KOPT-K1 (cell line): ENCODE data around the gene KRR1.
A peak's percentile ranks its signal among the peaks of the same experiment; 100 is the strongest.
"Not testable (repeated sequence)": the region's sequence is repeated elsewhere in the genome, so short reads cannot be mapped to it uniquely, and the experiment has no call there.

Experiments used
- H3K27ac ChIP-seq: fragments of 200-600 bp; sonication (generic); 2 replicates; pipeline ENCODE4 v1.5.1; 2016; ENCODE audit warnings: antibody characterized with exemption, mild to moderate bottlenecking, low read depth, low read length; ENCODE audit not compliant: poor library complexity, severe bottlenecking
- H3K36me3 ChIP-seq: fragments of 200-600 bp; sonication (generic); 2 replicates; pipeline ENCODE4 v1.5.1; 2017; ENCODE audit warnings: antibody characterized with exemption, mild to moderate bottlenecking, low read length, moderate library complexity; ENCODE audit not compliant: insufficient read depth
- H3K9me3 ChIP-seq: fragments of 200-600 bp; sonication (generic); 2 replicates; pipeline ENCODE4 v1.5.1; 2017; ENCODE audit warnings: antibody characterized with exemption, low read length, mild to moderate bottlenecking; ENCODE audit not compliant: insufficient read depth, poor library complexity, severe bottlenecking

The KRR1 gene

GRCh38 chr12:75489613-75490210 is 21.7 kb downstream of the KRR1 start:
- Histone ChIP-seq H3K9me3 (no peaks in the 10 kb centered on the region), H3K27ac (no peak overlapping the region), H3K36me3 (peaks cover 40% of the 10 kb centered on the region)

DNA sequence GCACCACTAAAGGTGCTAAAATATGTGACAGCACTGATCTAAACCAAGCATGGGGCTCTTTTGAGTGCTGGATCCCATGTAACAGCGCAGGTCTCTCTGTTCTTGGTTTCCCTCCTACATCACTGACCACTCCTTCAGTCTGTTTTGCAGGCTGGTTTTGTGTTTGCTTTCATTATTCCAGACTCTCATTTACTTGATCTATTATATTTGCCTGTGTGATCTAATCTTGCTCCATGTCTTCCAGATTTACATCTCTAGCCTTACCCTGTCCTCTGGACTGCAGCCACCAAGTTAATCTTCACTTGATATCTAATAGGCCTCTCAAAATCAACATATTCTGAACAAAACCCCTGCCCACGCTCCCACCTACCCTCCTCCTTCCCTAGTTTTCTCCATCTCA is 22.2 kb downstream of the KRR1 start:
- Histone ChIP-seq H3K36me3 (peaks cover 35% of the 10 kb centered on the region), H3K9me3 (no peaks in the 10 kb centered on the region), H3K27ac (no peak overlapping the region)

DNA sequence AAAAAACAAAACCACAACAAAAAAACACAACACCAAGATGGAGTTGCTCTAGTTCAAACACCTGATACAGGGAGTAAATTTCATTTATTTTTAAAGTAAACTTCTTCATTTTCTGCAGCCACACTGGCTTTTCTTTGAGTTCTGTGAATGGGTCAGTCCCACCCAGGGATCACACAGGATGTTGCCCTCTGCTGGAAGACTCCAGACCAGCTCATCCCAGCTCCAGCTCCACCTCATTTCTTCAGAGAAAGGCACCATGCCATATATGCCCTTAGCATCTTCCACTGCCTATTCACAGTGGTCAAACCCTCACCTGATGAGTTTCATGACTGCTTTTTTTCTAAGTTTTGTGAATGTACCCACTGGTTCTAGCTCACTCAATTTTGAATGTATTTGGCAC is 22.9 kb downstream of the KRR1 start:
- no peak overlapping the region for H3K27ac ChIP-seq
- H3K9me3 ChIP-seq: no peaks in the 10 kb centered on the region
- peaks cover 28% of the 10 kb centered on the region for H3K36me3 ChIP-seq

DNA sequence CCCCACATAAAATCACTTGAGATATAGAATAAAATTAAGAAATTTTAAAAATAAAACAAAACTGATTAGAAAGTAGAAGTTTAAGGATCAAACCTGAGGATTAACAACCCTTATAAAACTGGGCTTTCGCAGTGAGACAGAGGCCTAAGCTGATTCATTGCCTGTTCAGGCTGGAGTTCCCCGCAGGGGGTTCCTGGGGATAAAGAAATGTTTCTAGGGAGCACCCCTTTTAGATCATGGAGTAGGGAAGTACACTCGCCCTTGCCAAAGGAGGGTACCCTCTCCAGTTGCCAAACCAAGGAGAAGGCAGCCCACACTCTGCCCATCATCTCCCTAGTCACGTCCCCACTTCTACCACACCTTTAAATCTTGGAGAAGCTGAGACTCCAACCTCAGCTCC is 24.1 kb downstream of the KRR1 start:
- no peak overlapping the region for H3K27ac ChIP-seq
- peaks cover 19% of the 10 kb centered on the region; the same call in 1 of the 2 replicates for H3K36me3 ChIP-seq
- H3K9me3 ChIP-seq: no peaks in the 10 kb centered on the region

GRCh38 chr12:75484450-75484849 is 27.0 kb downstream of the KRR1 start:
- H3K36me3 ChIP-seq, H3K27ac ChIP-seq, H3K9me3 ChIP-seq: not testable (repeated sequence)

DNA sequence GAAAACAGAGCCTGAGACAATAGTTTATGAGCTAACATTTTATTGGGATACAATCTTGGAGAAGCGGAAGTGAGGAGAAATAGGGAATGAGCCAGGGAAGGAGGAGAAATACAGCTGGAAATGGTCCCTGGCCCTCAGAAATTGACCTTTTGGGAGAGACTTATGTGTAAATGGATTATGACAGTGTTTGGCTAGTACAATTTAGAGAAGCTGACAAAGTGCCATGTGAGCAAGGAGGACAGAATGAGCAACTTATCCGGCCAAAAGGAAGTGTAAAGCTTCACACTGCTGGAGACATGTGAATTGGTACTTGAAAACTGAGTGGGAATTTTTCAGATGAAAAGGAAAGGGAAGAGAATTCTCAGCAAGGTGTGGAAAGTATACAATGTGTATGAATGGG is 28.0 kb downstream of the KRR1 start:
- Histone ChIP-seq H3K27ac (no peak overlapping the region), H3K36me3 (0 out of 2 replicates have a peak, but pooled peaks cover 4% of the 10 kb centered on the region)

GRCh38 chr12:75482646-75483045 is 28.8 kb downstream of the KRR1 start:
- 0 out of 2 replicates have a peak, but pooled peaks cover 4% of the 10 kb centered on the region for H3K36me3 ChIP-seq
- no peaks in the 10 kb centered on the region for H3K9me3 ChIP-seq
- H3K27ac ChIP-seq: no peak overlapping the region

More for the DNA sequence above, 28.0 kb downstream of the KRR1 start:
- H3K9me3 ChIP-seq: no peaks in the 10 kb centered on the region

- H3K27ac ChIP-seq: peak overlapping the region; percentile 66
- 0 out of 2 replicates have a peak, but pooled peaks cover 4% of the 10 kb centered on the region for H3K36me3 ChIP-seq
- H3K9me3 ChIP-seq: no peaks in the 10 kb centered on the region
These were observed 29.6 kb downstream of the KRR1 start for GRCh38 chr12:75481774-75482173.

- Histone ChIP-seq H3K27ac (peak overlapping the region; percentile 66), H3K36me3 (0 out of 2 replicates have a peak, but pooled peaks cover 4% of the 10 kb centered on the region), H3K9me3 (no peaks in the 10 kb centered on the region)
These were observed 30.2 kb downstream of the KRR1 start for GRCh38 chr12:75481013-75481705.

DNA sequence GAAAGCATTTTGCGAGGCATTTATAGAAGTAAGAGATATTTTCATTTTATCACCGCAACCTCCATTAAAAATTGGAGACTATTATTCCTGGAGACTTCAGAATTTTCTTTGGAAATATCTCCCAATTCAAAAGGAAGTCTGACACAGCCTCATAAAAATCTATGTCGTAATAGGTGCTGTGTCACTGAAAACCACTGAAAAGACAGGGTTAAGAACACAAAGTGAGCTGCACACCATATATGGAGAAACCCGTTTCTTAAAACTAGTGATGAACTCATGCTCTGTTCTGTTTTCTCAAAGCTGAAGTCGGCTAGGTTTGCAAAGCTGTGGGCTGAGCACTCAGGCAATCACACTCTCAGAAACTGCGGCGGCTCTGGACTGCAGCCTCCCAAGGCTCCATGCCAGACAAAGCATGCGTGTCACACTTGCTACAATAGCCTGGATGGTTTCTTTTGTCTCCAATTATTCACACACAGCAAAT is 30.9 kb downstream of the KRR1 start, which contains the start of gene GLIPR1:
TSS of gene GLIPR1 (plus strand) at position 287 of the 481 bp plus-strand sequence. CDS start at position 413, 126 bp downstream.
- Histone ChIP-seq H3K27ac (peak within 1 kb of the TSS; percentile 66), H3K36me3 (no peaks in the 10 kb centered on the region), H3K9me3 (no peaks in the 10 kb centered on the region)

GRCh38 chr12:75479963-75480461 is 31.4 kb downstream of the KRR1 start:
- Histone ChIP-seq H3K36me3 (no peaks in the 10 kb centered on the region), H3K9me3 (no peaks in the 10 kb centered on the region), H3K27ac (peak overlapping the region; percentile 66)

DNA sequence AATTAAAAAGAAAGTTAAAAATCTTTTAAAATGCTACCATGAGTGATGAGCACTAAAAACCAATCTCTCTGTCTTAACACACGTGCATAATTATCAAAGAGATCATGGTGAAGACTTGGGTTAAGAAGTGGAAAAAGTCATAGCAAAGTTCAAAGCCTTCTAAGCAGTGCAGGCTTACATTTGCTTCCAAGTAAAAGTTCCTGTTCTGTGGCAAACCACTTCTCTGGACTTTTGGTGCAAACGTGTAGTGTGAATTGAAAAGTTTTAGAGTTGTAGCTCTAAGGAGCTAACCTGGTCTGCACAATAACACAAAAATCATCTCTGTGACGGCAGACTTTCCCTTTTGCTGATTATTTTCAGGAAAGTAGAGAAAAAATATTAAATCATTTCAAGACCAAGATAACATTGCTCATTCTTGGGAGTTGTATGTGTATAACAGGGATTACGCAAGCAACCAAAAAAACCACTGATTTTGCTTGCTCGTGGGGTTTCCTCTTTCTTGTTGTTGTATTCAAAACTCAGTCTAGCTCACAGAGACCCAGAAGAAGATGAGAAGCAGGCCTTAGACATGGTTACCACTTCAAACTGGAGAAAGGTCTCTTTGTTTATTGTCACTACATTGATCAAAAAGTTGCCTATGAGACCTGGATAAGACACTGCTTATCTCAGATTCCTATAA is 33.2 kb downstream of the KRR1 start:
- Histone ChIP-seq H3K27ac (peak overlapping the region; percentile 7), H3K9me3 (no peaks in the 10 kb centered on the region), H3K36me3 (no peaks in the 10 kb centered on the region)

- H3K36me3 ChIP-seq: no peaks in the 10 kb centered on the region
- no peak overlapping the region for H3K27ac ChIP-seq
- H3K9me3 ChIP-seq: no peaks in the 10 kb centered on the region
These were observed 34.3 kb downstream of the KRR1 start for GRCh38 chr12:75477137-75477536.

GRCh38 chr12:75476071-75476470 is 35.3 kb downstream of the KRR1 start:
- no peak overlapping the region for H3K27ac ChIP-seq
- H3K36me3 ChIP-seq: no peaks in the 10 kb centered on the region
- no peaks in the 10 kb centered on the region for H3K9me3 ChIP-seq

GRCh38 chr12:75474116-75474515 is 37.3 kb downstream of the KRR1 start:
- H3K27ac ChIP-seq: no peak overlapping the region
- H3K9me3 ChIP-seq: no peaks in the 10 kb centered on the region
- H3K36me3 ChIP-seq: no peaks in the 10 kb centered on the region
